ENCODE measurements around the gene CELF3. TPM values are rescaled to one million over a fixed set of nuclear protein-coding genes. Genes with fewer than 3 reads are reported as not detected.

Gene CELF3
- total RNA-seq, 1 experiment from 2014 or later: 0.27 TPM

GRCh38 chr1:151733126-151733525, 16.5 kb upstream of the CELF3 start:
- peaks cover 17% of the 10 kb centered on the region for H3K4me1 Mint-ChIP-seq (ENCODE audit: low read depth, unreplicated experiment)
- Histone ChIP-seq H3K4me3 (ENCODE audit: low read depth, low read length) (no peak overlapping the region), H3K27me3 (replicated peaks; ENCODE audit: control insufficient read depth, insufficient read depth, low read length) (no peaks in the 10 kb centered on the region), H3K4me1 (no peaks in the 10 kb centered on the region), H3K9me3 (peaks cover 16% of the 10 kb centered on the region), H3K36me3 (ENCODE audit: control insufficient read depth, insufficient read depth, low read length) (no peaks in the 10 kb centered on the region)
- no peak for DNase-seq
- ChIA-PET CTCF (interaction anchor here (0.9 kb wide), 1 partner anchor 104 kb away, joined by 3 read pairs; no protein-coding TSS in a partner anchor), POLR2A (no interaction called here)
- no peak overlapping the region for H3K4me3 Mint-ChIP-seq (ENCODE audit: unreplicated experiment)
- no TSS peak for BruUV-seq (replicated peaks)
- peaks cover 11% of the 10 kb centered on the region for H3K9me3 Mint-ChIP-seq (ENCODE audit: unreplicated experiment)
- no peaks in the 10 kb centered on the region for H3K27me3 Mint-ChIP-seq (ENCODE audit: insufficient read depth, unreplicated experiment)
- no peak for TF ChIP-seq CTCF (IDR thresholded peaks at IDR 0.05; ENCODE audit: insufficient read depth in 1 of 2, low read depth in 1 of 2, low read length in 1 of 2, severe bottlenecking in 1 of 2, unreplicated experiment in 1 of 2)
- no peaks in the 10 kb centered on the region for H3K36me3 Mint-ChIP-seq (ENCODE audit: insufficient read depth, unreplicated experiment)
- no peak overlapping the region for H3K27ac Mint-ChIP-seq (ENCODE audit: unreplicated experiment)
- intact Hi-C loops (cut with micrococcal nuclease; ENCODE audit: unreplicated experiment): no loop called here

DNA sequence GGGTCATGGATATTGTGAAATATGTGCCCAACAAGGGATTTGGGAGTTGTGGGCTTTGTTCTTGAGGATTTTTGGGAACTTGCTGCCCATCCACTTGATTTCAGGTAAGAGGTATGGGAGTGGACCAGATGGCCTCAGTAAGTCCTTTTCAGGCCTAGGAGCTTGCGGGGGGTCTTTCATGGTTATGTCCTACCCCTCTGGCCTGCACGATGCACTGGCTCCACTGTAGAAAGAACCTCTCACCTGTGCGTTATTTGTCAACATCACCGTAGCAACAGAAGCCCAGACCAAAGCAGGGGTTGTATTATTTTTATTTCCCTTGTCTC, 13.3 kb upstream of the CELF3 start:
- TF ChIP-seq CTCF (IDR thresholded peaks at IDR 0.05; ENCODE audit: insufficient read depth in 1 of 2, low read depth in 1 of 2, low read length in 1 of 2, severe bottlenecking in 1 of 2, unreplicated experiment in 1 of 2): no peak
- Histone ChIP-seq H3K36me3 (ENCODE audit: control insufficient read depth, insufficient read depth, low read length) (no peaks in the 10 kb centered on the region), H3K4me3 (ENCODE audit: low read depth, low read length) (no peak overlapping the region), H3K9me3 (no peaks in the 10 kb centered on the region), H3K4me1 (no peaks in the 10 kb centered on the region), H3K27me3 (replicated peaks; ENCODE audit: control insufficient read depth, insufficient read depth, low read length) (no peaks in the 10 kb centered on the region)
- H3K9me3 Mint-ChIP-seq (ENCODE audit: unreplicated experiment): no peaks in the 10 kb centered on the region
- no TSS peak for BruUV-seq (replicated peaks)
- H3K4me1 Mint-ChIP-seq (ENCODE audit: low read depth, unreplicated experiment): peaks cover 14% of the 10 kb centered on the region
- H3K4me3 Mint-ChIP-seq (ENCODE audit: unreplicated experiment): no peak overlapping the region
- ChIA-PET POLR2A (no interaction called here), CTCF (no interaction called here)
- H3K27me3 Mint-ChIP-seq (ENCODE audit: insufficient read depth, unreplicated experiment): no peaks in the 10 kb centered on the region
- intact Hi-C loops (cut with micrococcal nuclease; ENCODE audit: unreplicated experiment): no loop called here
- DNase-seq: no peak
- no peaks in the 10 kb centered on the region for H3K36me3 Mint-ChIP-seq (ENCODE audit: insufficient read depth, unreplicated experiment)
- H3K27ac Mint-ChIP-seq (ENCODE audit: unreplicated experiment): no peak overlapping the region

- H3K27me3 Mint-ChIP-seq (ENCODE audit: insufficient read depth, unreplicated experiment): no peaks in the 10 kb centered on the region
- BruUV-seq (replicated peaks): no TSS peak
- Histone ChIP-seq H3K27me3 (replicated peaks; ENCODE audit: control insufficient read depth, insufficient read depth, low read length) (no peaks in the 10 kb centered on the region), H3K4me1 (peaks cover 2% of the 10 kb centered on the region; the same call in 1 of the 2 replicates), H3K36me3 (ENCODE audit: control insufficient read depth, insufficient read depth, low read length) (no peaks in the 10 kb centered on the region), H3K4me3 (ENCODE audit: low read depth, low read length) (no peak overlapping the region), H3K9me3 (no peaks in the 10 kb centered on the region)
- no peaks in the 10 kb centered on the region for H3K36me3 Mint-ChIP-seq (ENCODE audit: insufficient read depth, unreplicated experiment)
- POLR2A ChIA-PET: no interaction called here
- no peak overlapping the region for H3K4me3 Mint-ChIP-seq (ENCODE audit: unreplicated experiment)
- CTCF ChIA-PET: no interaction called here
- intact Hi-C loops (cut with micrococcal nuclease; ENCODE audit: unreplicated experiment): no loop called here
- no peak for TF ChIP-seq CTCF (IDR thresholded peaks at IDR 0.05; ENCODE audit: insufficient read depth in 1 of 2, low read depth in 1 of 2, low read length in 1 of 2, severe bottlenecking in 1 of 2, unreplicated experiment in 1 of 2)
- no peaks in the 10 kb centered on the region for H3K9me3 Mint-ChIP-seq (ENCODE audit: unreplicated experiment)
- no peak for DNase-seq
- H3K27ac Mint-ChIP-seq (ENCODE audit: unreplicated experiment): no peak overlapping the region
- H3K4me1 Mint-ChIP-seq (ENCODE audit: low read depth, unreplicated experiment): peaks cover 10% of the 10 kb centered on the region
Measured at GRCh38 chr1:151729157-151729965, 12.8 kb upstream of the CELF3 start.
